Neutrophil (primary cell): ENCODE data around the gene PRKG1.

Source experiments
- H3K27ac ChIP-seq: fragments of 200-600 bp; sonication (generic); 2 replicates; pipeline ENCODE4 v1.5.1; 2016; ENCODE audit warnings: mild to moderate bottlenecking, moderate library complexity
- H3K27me3 ChIP-seq: fragments of 200-600 bp; sonication (generic); 2 replicates; pipeline ENCODE4 v1.6.0; 2016; ENCODE audit warnings: mild to moderate bottlenecking
- H3K36me3 ChIP-seq: fragments of 200-600 bp; sonication (generic); 2 replicates; pipeline ENCODE4 v1.5.1; 2017
- H3K4me1 ChIP-seq, 2 experiments: fragments of 200-600 bp in 1 of 2; sonication (generic) in 1 of 2; 1 replicate in 1 of 2; 2 replicates in 1 of 2; pipeline versions ENCODE4 v1.5.1 to v1.6.1; 2013 to 2016; ENCODE audit warnings: low read depth in 1 of 2, low read length in 1 of 2, mild to moderate bottlenecking in 1 of 2, moderate library complexity in 1 of 2; ENCODE audit not compliant: control insufficient read depth in 1 of 2, insufficient read depth in 1 of 2
- H3K4me3 ChIP-seq, 2 experiments: fragments of 200-600 bp in 1 of 2; sonication (generic) in 1 of 2; 1 replicate in 1 of 2; 2 replicates in 1 of 2; pipeline ENCODE4 v1.5.1; 2013 to 2016; ENCODE audit warnings: low read depth in 1 of 2, low read length in 1 of 2, mild to moderate bottlenecking in 1 of 2, moderate library complexity in 1 of 2
- H3K9me3 ChIP-seq: fragments of 200-600 bp; sonication (generic); 2 replicates; pipeline ENCODE4 v1.5.1; 2016
- TF ChIP-seq, protein P1 (sequence below): fragments of 200-600 bp; sonication (generic); IDR thresholded peaks from 2 replicates; pipeline ENCODE4 v1.5.1; 2016; ENCODE audit warnings: antibody characterized with exemption

Gene PRKG1

DNA sequence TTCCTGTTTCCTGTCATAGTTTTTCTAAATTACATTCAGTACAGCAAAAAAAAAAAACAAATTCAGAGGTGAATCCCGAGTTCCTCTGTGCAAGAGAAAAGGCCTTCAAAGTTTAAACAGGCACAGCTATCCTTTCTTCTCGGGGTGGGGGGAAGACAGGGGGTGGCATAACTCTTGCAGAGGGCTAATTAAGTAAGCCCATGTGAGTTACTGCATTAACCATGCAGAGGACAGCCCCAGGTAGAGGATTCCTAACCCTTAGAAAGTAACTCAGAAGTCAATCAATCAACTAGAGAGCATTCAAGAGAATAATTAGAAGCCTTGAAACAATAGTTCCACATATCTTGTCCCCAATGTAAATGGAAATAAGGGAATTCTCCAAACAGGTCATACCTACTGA is 454.2 kb downstream of the PRKG1 start:
- Histone ChIP-seq H3K36me3 (no peaks in the 10 kb centered on the region), H3K9me3 (no peaks in the 10 kb centered on the region), H3K4me3 (no peak overlapping the region), H3K27ac (no peak overlapping the region), H3K27me3 (no peaks in the 10 kb centered on the region), H3K4me1 (no peaks in the 10 kb centered on the region)
- TF ChIP-seq, protein P1, sequence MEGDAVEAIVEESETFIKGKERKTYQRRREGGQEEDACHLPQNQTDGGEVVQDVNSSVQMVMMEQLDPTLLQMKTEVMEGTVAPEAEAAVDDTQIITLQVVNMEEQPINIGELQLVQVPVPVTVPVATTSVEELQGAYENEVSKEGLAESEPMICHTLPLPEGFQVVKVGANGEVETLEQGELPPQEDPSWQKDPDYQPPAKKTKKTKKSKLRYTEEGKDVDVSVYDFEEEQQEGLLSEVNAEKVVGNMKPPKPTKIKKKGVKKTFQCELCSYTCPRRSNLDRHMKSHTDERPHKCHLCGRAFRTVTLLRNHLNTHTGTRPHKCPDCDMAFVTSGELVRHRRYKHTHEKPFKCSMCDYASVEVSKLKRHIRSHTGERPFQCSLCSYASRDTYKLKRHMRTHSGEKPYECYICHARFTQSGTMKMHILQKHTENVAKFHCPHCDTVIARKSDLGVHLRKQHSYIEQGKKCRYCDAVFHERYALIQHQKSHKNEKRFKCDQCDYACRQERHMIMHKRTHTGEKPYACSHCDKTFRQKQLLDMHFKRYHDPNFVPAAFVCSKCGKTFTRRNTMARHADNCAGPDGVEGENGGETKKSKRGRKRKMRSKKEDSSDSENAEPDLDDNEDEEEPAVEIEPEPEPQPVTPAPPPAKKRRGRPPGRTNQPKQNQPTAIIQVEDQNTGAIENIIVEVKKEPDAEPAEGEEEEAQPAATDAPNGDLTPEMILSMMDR = no peak

DNA sequence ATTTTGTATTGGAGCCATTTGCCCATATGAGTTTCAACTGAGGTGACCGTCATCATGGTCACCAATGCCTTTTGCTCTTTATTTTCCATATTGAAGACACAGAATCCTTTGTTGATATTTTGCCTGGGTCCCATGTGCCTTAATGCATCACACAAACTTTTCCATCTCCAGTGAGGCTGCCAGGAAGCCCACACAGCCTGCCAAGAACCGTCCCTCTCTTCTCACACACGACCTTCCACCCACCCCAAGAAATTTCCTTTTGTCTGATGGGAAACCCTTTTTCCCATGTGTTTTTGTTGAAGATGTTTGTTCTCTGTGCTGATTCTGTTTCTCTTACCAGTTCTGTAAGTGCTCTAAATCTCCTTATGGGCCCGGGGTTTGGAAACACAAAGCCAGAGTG is 456.3 kb downstream of the PRKG1 start:
- H3K27ac ChIP-seq = no peak overlapping the region
- H3K4me1 ChIP-seq = no peaks in the 10 kb centered on the region
- H3K9me3 ChIP-seq = no peaks in the 10 kb centered on the region
- H3K4me3 ChIP-seq = no peak overlapping the region
- no peaks in the 10 kb centered on the region for H3K36me3 ChIP-seq
- TF ChIP-seq, protein P1 = no peak
- no peaks in the 10 kb centered on the region for H3K27me3 ChIP-seq

DNA sequence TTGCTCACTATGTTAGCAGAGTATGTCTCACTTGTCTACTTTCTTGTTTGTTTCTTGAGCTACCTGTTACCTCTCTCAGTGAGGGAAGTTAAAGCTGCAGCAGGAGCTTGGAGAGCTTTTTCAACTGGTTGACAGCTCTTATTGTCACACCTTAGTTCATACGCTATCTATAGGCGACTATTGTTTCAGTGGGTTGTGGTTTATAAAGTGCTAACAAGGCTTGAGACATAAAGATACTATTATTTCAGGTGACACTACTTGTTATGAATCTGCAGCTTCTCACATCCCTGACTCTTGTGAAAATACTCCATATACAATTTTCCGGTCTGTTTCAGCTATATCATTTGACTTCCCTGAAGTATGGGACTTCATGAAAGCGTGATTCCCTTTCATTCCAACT is 457.8 kb downstream of the PRKG1 start:
- TF ChIP-seq, protein P1 = no peak
- Histone ChIP-seq H3K4me1 (no peaks in the 10 kb centered on the region), H3K36me3 (no peaks in the 10 kb centered on the region), H3K27ac (no peak overlapping the region), H3K9me3 (no peaks in the 10 kb centered on the region), H3K27me3 (no peaks in the 10 kb centered on the region), H3K4me3 (no peak overlapping the region)

DNA sequence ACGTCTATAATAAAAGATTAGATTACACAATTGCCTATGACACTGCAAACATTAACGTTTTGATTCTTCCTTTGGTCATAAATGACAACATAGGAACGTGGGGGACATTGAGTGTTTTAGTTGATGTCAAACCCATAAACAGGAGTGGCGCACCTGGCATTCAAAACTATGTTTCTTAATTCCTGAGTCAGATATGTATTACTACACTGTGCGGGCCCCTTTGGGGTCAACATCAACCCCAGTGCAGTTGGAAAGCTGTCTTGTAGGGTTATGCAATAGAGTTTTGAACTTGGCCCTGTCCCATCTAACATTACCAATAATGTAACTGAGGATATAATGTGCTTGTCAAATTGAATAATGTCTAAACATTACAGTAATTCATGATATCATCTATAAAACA is 468.6 kb downstream of the PRKG1 start:
- TF ChIP-seq, protein P1 = no peak
- Histone ChIP-seq H3K36me3 (no peaks in the 10 kb centered on the region), H3K4me1 (no peaks in the 10 kb centered on the region), H3K27ac (no peak overlapping the region), H3K27me3 (no peaks in the 10 kb centered on the region), H3K9me3 (no peaks in the 10 kb centered on the region), H3K4me3 (no peak overlapping the region)

DNA sequence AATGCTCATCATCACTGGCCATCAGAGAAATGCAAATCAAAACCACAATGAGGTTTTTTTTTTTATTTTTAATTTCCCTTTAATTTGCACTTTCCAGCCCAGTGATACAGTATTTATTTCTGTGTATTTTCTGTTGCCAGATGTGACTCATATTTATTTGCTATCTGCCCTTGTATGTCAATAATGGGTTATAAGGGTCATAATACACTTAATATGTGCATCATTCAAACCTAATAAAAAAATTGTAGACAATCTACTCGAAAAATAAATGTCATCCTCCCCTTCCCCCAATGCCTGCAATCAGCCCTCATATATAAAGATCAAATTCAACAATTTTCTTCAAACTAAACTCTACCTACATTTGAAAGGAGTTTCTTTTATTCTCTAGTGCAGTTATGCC is 470.6 kb downstream of the PRKG1 start:
- Histone ChIP-seq H3K27me3 (no peaks in the 10 kb centered on the region), H3K4me1 (no peaks in the 10 kb centered on the region), H3K9me3 (no peaks in the 10 kb centered on the region), H3K27ac (no peak overlapping the region), H3K36me3 (no peaks in the 10 kb centered on the region), H3K4me3 (no peak overlapping the region)
- TF ChIP-seq, protein P1 = no peak

DNA sequence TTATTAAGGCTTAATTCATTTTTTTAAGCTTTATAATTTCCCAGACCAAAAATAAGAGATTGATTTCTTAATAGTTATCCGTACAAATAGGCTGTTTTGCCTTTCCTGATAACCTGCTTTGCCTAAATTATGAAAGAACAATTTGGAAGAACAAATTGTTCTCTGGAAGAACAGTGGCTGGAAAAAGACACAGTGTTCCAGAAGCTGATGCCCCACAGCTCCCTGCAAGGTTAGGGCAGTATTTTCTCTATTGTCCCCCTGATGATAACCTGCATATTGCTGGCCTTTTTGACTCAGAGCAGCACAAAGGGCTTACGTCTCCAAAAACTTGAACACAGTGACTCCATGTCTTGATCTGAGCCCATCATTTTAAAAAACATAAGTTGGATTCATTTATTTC is 473.7 kb downstream of the PRKG1 start:
- Histone ChIP-seq H3K27ac (no peak overlapping the region), H3K27me3 (no peaks in the 10 kb centered on the region), H3K36me3 (no peaks in the 10 kb centered on the region), H3K9me3 (no peaks in the 10 kb centered on the region), H3K4me1 (no peaks in the 10 kb centered on the region), H3K4me3 (no peak overlapping the region)
- TF ChIP-seq, protein P1 = no peak
